ENCODE measurements around the gene PKDREJ.
"Not testable (repeated sequence)": the region's sequence is repeated elsewhere in the genome, so short reads cannot be mapped to it uniquely, and the experiment has no call there.

The PKDREJ gene

GRCh38 chr22:46267431-46268279 lies 4.5 kb upstream of the PKDREJ start, which contains the start of gene TTC38:
Gene TTC38 (plus strand): TSS chr22:46268008. CDS start chr22:46268040, 32 bp downstream.
- peak within 1 kb of the TSS; percentile 80 for H3K4me2 ChIP-seq (ENCODE audit: low read length)
- no peaks in the 10 kb centered on the region for H3K9me3 ChIP-seq (ENCODE audit: control insufficient read depth, low read length)
- H3K79me2 ChIP-seq = no peaks in the 10 kb centered on the region
- H3K36me3 ChIP-seq (ENCODE audit: control insufficient read depth, insufficient read depth, low read length) = no peaks in the 10 kb centered on the region
- H3K27me3 ChIP-seq (ENCODE audit: control insufficient read depth, insufficient read depth, low read length) = no peaks in the 10 kb centered on the region
- H3K9ac ChIP-seq = peak within 1 kb of the TSS; percentile 46
- TF ChIP-seq CTCF (IDR thresholded peaks at IDR 0.05) = no peak
- H3K27ac ChIP-seq = peak within 1 kb of the TSS; percentile 78
- peak within 1 kb of the TSS; percentile 61 for H3K4me3 ChIP-seq (ENCODE audit: low read depth, low read length)
- peak within 1 kb of the TSS; percentile 98 for H2AFZ ChIP-seq
- no peaks in the 10 kb centered on the region for H3K4me1 ChIP-seq

GRCh38 chr22:46265627-46266026 lies 2.5 kb upstream of the PKDREJ start:
- H3K9ac ChIP-seq; H3K4me2 ChIP-seq (ENCODE audit: low read length); H3K4me3 ChIP-seq (ENCODE audit: low read depth, low read length); H3K27me3 ChIP-seq (ENCODE audit: control insufficient read depth, insufficient read depth, low read length); H2AFZ ChIP-seq; H3K79me2 ChIP-seq; H3K36me3 ChIP-seq (ENCODE audit: control insufficient read depth, insufficient read depth, low read length); H3K4me1 ChIP-seq; H3K27ac ChIP-seq; H3K9me3 ChIP-seq (ENCODE audit: control insufficient read depth, low read length): not testable (repeated sequence)

- H3K4me3 ChIP-seq (ENCODE audit: low read depth, low read length); H3K9me3 ChIP-seq (ENCODE audit: control insufficient read depth, low read length); H3K79me2 ChIP-seq; H3K27me3 ChIP-seq (ENCODE audit: control insufficient read depth, insufficient read depth, low read length); H3K9ac ChIP-seq; H3K36me3 ChIP-seq (ENCODE audit: control insufficient read depth, insufficient read depth, low read length); H2AFZ ChIP-seq; H3K4me2 ChIP-seq (ENCODE audit: low read length); H3K27ac ChIP-seq; H3K4me1 ChIP-seq: not testable (repeated sequence)
Measured at GRCh38 chr22:46264520-46264919, 1.4 kb upstream of the PKDREJ start.

GRCh38 chr22:46262449-46263215 lies 511 bp downstream of the PKDREJ start:
- no peak overlapping the region for H3K27ac ChIP-seq
- H3K4me1 ChIP-seq = no peaks in the 10 kb centered on the region
- H3K4me2 ChIP-seq (ENCODE audit: low read length) = no peak overlapping the region
- H3K4me3 ChIP-seq (ENCODE audit: low read depth, low read length) = no peak overlapping the region
- no peak for TF ChIP-seq CTCF (IDR thresholded peaks at IDR 0.05)
- H3K9me3 ChIP-seq (ENCODE audit: control insufficient read depth, low read length) = no peaks in the 10 kb centered on the region
- H2AFZ ChIP-seq = no peak overlapping the region
- H3K27me3 ChIP-seq (ENCODE audit: control insufficient read depth, insufficient read depth, low read length) = no peaks in the 10 kb centered on the region
- no peaks in the 10 kb centered on the region for H3K36me3 ChIP-seq (ENCODE audit: control insufficient read depth, insufficient read depth, low read length)
- H3K79me2 ChIP-seq = no peaks in the 10 kb centered on the region
- H3K9ac ChIP-seq = no peak overlapping the region

GRCh38 chr22:46260038-46260437 lies 3.1 kb downstream of the PKDREJ start:
- Histone ChIP-seq H3K4me2 (ENCODE audit: low read length) (no peak overlapping the region), H3K9ac (no peak overlapping the region), H2AFZ (no peak overlapping the region), H3K36me3 (ENCODE audit: control insufficient read depth, insufficient read depth, low read length) (no peaks in the 10 kb centered on the region), H3K9me3 (ENCODE audit: control insufficient read depth, low read length) (no peaks in the 10 kb centered on the region), H3K4me1 (no peaks in the 10 kb centered on the region), H3K27me3 (ENCODE audit: control insufficient read depth, insufficient read depth, low read length) (no peaks in the 10 kb centered on the region), H3K27ac (no peak overlapping the region), H3K79me2 (no peaks in the 10 kb centered on the region), H3K4me3 (ENCODE audit: low read depth, low read length) (no peak overlapping the region)
- TF ChIP-seq CTCF (IDR thresholded peaks at IDR 0.05) = no peak

Data from parathyroid adenoma (tissue), 2 donors.